SK-N-SH (cell line): ENCODE results near the gene NEGR1. TPM values are rescaled to one million over a fixed set of nuclear protein-coding genes. Genes with fewer than 3 reads are reported as not detected.

Source experiments
- CTCF ChIA-PET: fragments of 300-600, 350-600 bp; formaldehyde crosslinking; extraction: SDS; loops from one replicate; lab custom pipeline; 2021; lab: Yijun Ruan, JAX
- POLR2A ChIA-PET: fragments of 350-600 bp; sonication (Branson Sonifier 250); formaldehyde crosslinking; extraction: SDS; loops from one replicate; lab custom pipeline; 2020; ENCODE audit warnings: antibody characterized with exemption, inconsistent platforms; lab: Yijun Ruan, JAX
- DNase-seq: peaks from one replicate; pipeline ENCODE4 v3.0.0; 2012
- H2AFZ ChIP-seq: fragments of 200-600 bp; sonication (generic); 2 replicates; pipeline ENCODE4 v1.8.1; 2016; ENCODE audit warnings: antibody characterized with exemption, mild to moderate bottlenecking, low read depth
- H3F3A ChIP-seq: fragments of 200-600 bp; sonication (generic); replicated peaks from 2 replicates; pipeline ENCODE3; 2016; ENCODE audit warnings: antibody characterized with exemption, mild to moderate bottlenecking; ENCODE audit not compliant: insufficient read depth
- H3K27ac ChIP-seq, 2 experiments: fragments of 200-500 bp in 1 of 2; fragments of 200-600 bp in 1 of 2; sonication (Bioruptor generic) in 1 of 2; sonication (generic), shearing (Covaris generic) in 1 of 2; 2 replicates each; pipeline versions ENCODE4 v1.5.1 to v1.6.1; 2014 to 2016; ENCODE audit warnings: low read depth in 2 of 2, inconsistent platforms in 1 of 2, low read length in 1 of 2, mild to moderate bottlenecking in 1 of 2, mixed read lengths in 1 of 2
- H3K27me3 ChIP-seq: fragments of 200-600 bp; sonication (generic), shearing (Covaris generic); 2 replicates; pipeline ENCODE4 v1.6.1; 2016; ENCODE audit warnings: mixed run types; ENCODE audit not compliant: insufficient read depth
- H3K36me3 ChIP-seq, 2 experiments: fragments of 200-500 bp in 1 of 2; fragments of 200-600 bp in 1 of 2; sonication (Bioruptor generic) in 1 of 2; sonication (generic) in 1 of 2; replicated peaks in 1 of 2; 2 replicates each; pipeline versions ENCODE3 to v1.5.1; 2014 to 2016; ENCODE audit warnings: low read length in 1 of 2, mild to moderate bottlenecking in 1 of 2; ENCODE audit not compliant: insufficient read depth in 2 of 2, control insufficient read depth in 1 of 2
- H3K4me1 ChIP-seq, 2 experiments: fragments of 200-500 bp in 1 of 2; fragments of 200-600 bp in 1 of 2; sonication (Bioruptor generic) in 1 of 2; sonication (generic), shearing (Covaris generic) in 1 of 2; 2 replicates each; pipeline versions ENCODE4 v1.5.1 to v1.6.1; 2014 to 2016; ENCODE audit warnings: low read depth in 1 of 2, low read length in 1 of 2, mixed run types in 1 of 2; ENCODE audit not compliant: insufficient read depth in 2 of 2, control insufficient read depth in 1 of 2
- H3K4me2 ChIP-seq: fragments of 200-600 bp; sonication (generic), shearing (Covaris generic); 2 replicates; pipeline ENCODE4 v1.6.1; 2017; ENCODE audit warnings: mixed run types
- H3K4me3 ChIP-seq, 2 experiments: fragments of 200-500 bp in 1 of 2; fragments of 200-600 bp in 1 of 2; sonication (Bioruptor generic) in 1 of 2; sonication (generic), shearing (Covaris generic) in 1 of 2; 2 replicates each; pipeline versions ENCODE4 v1.5.1 to v1.8.1; 2014 to 2016; ENCODE audit warnings: low read depth in 2 of 2, inconsistent platforms in 1 of 2, low read length in 1 of 2, mild to moderate bottlenecking in 1 of 2, mixed read lengths in 1 of 2, moderate library complexity in 1 of 2
- H3K79me2 ChIP-seq: fragments of 200-600 bp; sonication (generic); 2 replicates; pipeline ENCODE4 v1.8.1; 2017; ENCODE audit warnings: mild to moderate bottlenecking; ENCODE audit not compliant: insufficient read depth
- H3K9ac ChIP-seq: fragments of 200-600 bp; sonication (generic); 2 replicates; pipeline ENCODE4 v1.6.1; 2017; ENCODE audit warnings: mixed run types
- H3K9me2 ChIP-seq: fragments of 200-600 bp; sonication (generic); 2 replicates; pipeline ENCODE4 v1.6.1; 2017; ENCODE audit warnings: mixed run types
- H3K9me3 ChIP-seq: fragments of 200-600 bp; sonication (generic); 2 replicates; pipeline ENCODE4 v1.6.1; 2017; ENCODE audit warnings: mixed run types, mild to moderate bottlenecking, moderate library complexity
- H4K20me1 ChIP-seq: fragments of 200-600 bp; sonication (generic); 2 replicates; pipeline ENCODE4 v1.6.1; 2017; ENCODE audit warnings: mild to moderate bottlenecking, mixed run types; ENCODE audit not compliant: insufficient read depth
- CHD2 ChIP-seq: fragments of 150-350 bp; IDR thresholded peaks from 2 replicates; pipeline ENCODE4 v1.6.1; 2018; ENCODE audit warnings: low read length; ENCODE audit not compliant: partially characterized antibody
- ELF1 ChIP-seq: IDR thresholded peaks from 2 replicates; pipeline ENCODE4 v1.4.0; 2012
- FOXM1 ChIP-seq: IDR thresholded peaks from 2 replicates; pipeline ENCODE4 v1.4.0; 2012; ENCODE audit warnings: low read depth, mild to moderate bottlenecking
- GABPA ChIP-seq: IDR thresholded peaks from 2 replicates; pipeline ENCODE4 v1.4.0; 2012; ENCODE audit warnings: low read depth, mild to moderate bottlenecking
- GATA2 ChIP-seq: sonication (generic); formaldehyde crosslinking; IDR thresholded peaks from 2 replicates; pipeline ENCODE4 v1.5.0; 2020; ENCODE audit warnings: mild to moderate bottlenecking, missing genetic modification reagents
- IRF3 ChIP-seq: fragments of 150-350 bp; IDR thresholded peaks from 2 replicates; pipeline ENCODE4 v1.6.1; 2016; ENCODE audit warnings: mild to moderate bottlenecking, low read depth, low read length
- MAX ChIP-seq: IDR thresholded peaks from 2 replicates; pipeline ENCODE4 v1.4.0; 2012; ENCODE audit warnings: low read depth
- MXI1 ChIP-seq: IDR thresholded peaks from 2 replicates; pipeline ENCODE4 v1.6.1; 2012; ENCODE audit warnings: mild to moderate bottlenecking, low read depth, low read length, improper control_type of control experiment
- NRF1 ChIP-seq: IDR thresholded peaks from 2 replicates; pipeline ENCODE4 v1.6.1; 2012; ENCODE audit warnings: low read depth, mild to moderate bottlenecking, low read length
- PBX3 ChIP-seq: IDR thresholded peaks from 2 replicates; pipeline ENCODE4; 2012
- RAD21 ChIP-seq: IDR thresholded peaks from 2 replicates; pipeline ENCODE4 v1.6.1; 2012; ENCODE audit warnings: mild to moderate bottlenecking, low read length
- REST ChIP-seq: IDR thresholded peaks from 2 replicates; pipeline ENCODE4 v1.6.1; 2012; ENCODE audit warnings: mild to moderate bottlenecking, low read depth, low read length, moderate library complexity
- RXRA ChIP-seq: IDR thresholded peaks from 2 replicates; pipeline ENCODE4 v1.4.0; 2012; ENCODE audit warnings: low read depth, mild to moderate bottlenecking, borderline replicate concordance
- SIN3A ChIP-seq: IDR thresholded peaks from 2 replicates; pipeline ENCODE4 v1.6.1; 2012; ENCODE audit warnings: low read depth, mild to moderate bottlenecking, low read length, moderate library complexity, borderline replicate concordance
- SMC3 ChIP-seq: IDR thresholded peaks from 2 replicates; pipeline ENCODE4 v1.6.1; 2012; ENCODE audit warnings: low read depth, low read length, improper control_type of control experiment
- TAF1 ChIP-seq: IDR thresholded peaks from 2 replicates; pipeline ENCODE4 v1.6.1; 2012; ENCODE audit warnings: low read depth, mild to moderate bottlenecking, low read length, moderate library complexity, borderline replicate concordance
- TCF12 ChIP-seq: IDR thresholded peaks from 2 replicates; pipeline ENCODE4 v1.4.0; 2012
- TEAD4 ChIP-seq: IDR thresholded peaks from 2 replicates; pipeline ENCODE4 v1.4.0; 2012; ENCODE audit warnings: mild to moderate bottlenecking, borderline replicate concordance; ENCODE audit not compliant: insufficient read depth
- USF1 ChIP-seq: IDR thresholded peaks from 2 replicates; pipeline ENCODE4 v1.4.0; 2012; ENCODE audit warnings: low read depth, borderline replicate concordance
- YY1 ChIP-seq: IDR thresholded peaks from 2 replicates; pipeline ENCODE4 v1.4.0; 2012; ENCODE audit warnings: low read depth, mild to moderate bottlenecking
- WGBS: methylation state at CpG from one replicate; pipeline ENCODE4 v1.1.6; 2017; ENCODE audit warnings: low lambda C conversion rate; 5-methylcytosine and 5-hydroxymethylcytosine counted together
- polyA plus RNA-seq, 3 experiments: library from polyadenylated mRNA; depleted of rRNA; stranded (reverse); fragments of >200 nt; gene quantifications; 2 replicates each; pipeline ENCODE4 v1.2.3, GENCODE V29; 2012

NEGR1 gene
- polyA plus RNA-seq, 1 of the 3 experiments (the other 2 are of a cell fraction), result 0.21 TPM

DNA sequence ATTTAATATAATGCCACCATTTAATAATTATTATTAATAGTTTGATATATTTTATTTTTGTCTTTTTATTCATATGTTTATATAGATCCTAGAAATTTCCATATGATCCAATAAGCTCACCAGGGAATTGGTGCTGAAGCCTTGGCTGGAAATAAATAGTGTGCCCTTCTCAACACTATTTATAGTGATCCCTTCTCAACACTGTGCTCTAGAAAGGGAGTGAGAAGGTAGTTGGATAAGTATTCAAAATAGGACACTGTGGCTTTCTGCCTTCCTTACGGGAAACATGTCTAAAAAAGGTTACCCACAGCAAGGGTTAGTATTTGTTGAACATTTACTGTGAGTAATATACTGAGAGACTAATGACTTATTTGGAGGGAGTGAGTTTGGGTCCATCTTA is 496.1 kb downstream of the NEGR1 start:
- Histone ChIP-seq H3K27me3 (no peaks in the 10 kb centered on the region), H3K4me2 (no peak overlapping the region), H3K9me2 (no peaks in the 10 kb centered on the region), H2AFZ (no peak overlapping the region), H4K20me1 (no peaks in the 10 kb centered on the region), H3K36me3 (no peaks in the 10 kb centered on the region), H3K4me1 (peaks cover 0 to 9% of the 10 kb centered on the region in 2 experiments; a peak in 2 of 4 replicates), H3K9ac (no peak overlapping the region), H3K79me2 (no peaks in the 10 kb centered on the region), H3K27ac (no peak overlapping the region), H3K4me3 (no peak overlapping the region), H3F3A (no peaks in the 10 kb centered on the region), H3K9me3 (no peaks in the 10 kb centered on the region)
- POLR2A ChIA-PET, result no interaction called here
- CTCF ChIA-PET, result no interaction called here
- WGBS, result 68% methylated on average over 1 of the region's 1 CpG
- TF ChIP-seq SIN3A, result no peak
- no peak for TF ChIP-seq USF1
- TF ChIP-seq FOXM1, result no peak
- no peak for TF ChIP-seq TCF12
- TF ChIP-seq RAD21, result no peak
- no peak for TF ChIP-seq YY1
- TF ChIP-seq MXI1, result no peak
- no peak for TF ChIP-seq TEAD4
- TF ChIP-seq IRF3, result no peak
- TF ChIP-seq CHD2, result no peak
- TF ChIP-seq MAX, result no peak
- no peak for TF ChIP-seq REST
- DNase-seq, result no peak

GRCh38 chr1:71785450-71785849 is 496.9 kb downstream of the NEGR1 start:
- Histone ChIP-seq H3K4me2 (no peak overlapping the region), H4K20me1 (no peaks in the 10 kb centered on the region), H3K36me3 (no peaks in the 10 kb centered on the region), H3K9me2 (no peaks in the 10 kb centered on the region), H3F3A (no peaks in the 10 kb centered on the region), H3K9ac (no peak overlapping the region), H3K79me2 (no peaks in the 10 kb centered on the region), H2AFZ (no peak overlapping the region), H3K27ac (no peak overlapping the region; a peak in 1 of 4 replicates), H3K27me3 (no peaks in the 10 kb centered on the region), H3K4me3 (no peak overlapping the region), H3K9me3 (no peaks in the 10 kb centered on the region), H3K4me1 (peaks cover 0 to 9% of the 10 kb centered on the region in 2 experiments; a peak in 2 of 4 replicates)
- TF ChIP-seq SMC3 (no peak), SIN3A (no peak), IRF3 (no peak), RXRA (no peak), PBX3 (no peak), ELF1 (no peak), NRF1 (no peak), GATA2 (CRISPR knock-in tag) (no peak), TAF1 (no peak), GABPA (no peak)
- POLR2A ChIA-PET, result no interaction called here
- no peak for DNase-seq
- CTCF ChIA-PET, result no interaction called here
